ENCODE measurements around the gene IQSEC3.

- TF ChIP-seq, protein P1, sequence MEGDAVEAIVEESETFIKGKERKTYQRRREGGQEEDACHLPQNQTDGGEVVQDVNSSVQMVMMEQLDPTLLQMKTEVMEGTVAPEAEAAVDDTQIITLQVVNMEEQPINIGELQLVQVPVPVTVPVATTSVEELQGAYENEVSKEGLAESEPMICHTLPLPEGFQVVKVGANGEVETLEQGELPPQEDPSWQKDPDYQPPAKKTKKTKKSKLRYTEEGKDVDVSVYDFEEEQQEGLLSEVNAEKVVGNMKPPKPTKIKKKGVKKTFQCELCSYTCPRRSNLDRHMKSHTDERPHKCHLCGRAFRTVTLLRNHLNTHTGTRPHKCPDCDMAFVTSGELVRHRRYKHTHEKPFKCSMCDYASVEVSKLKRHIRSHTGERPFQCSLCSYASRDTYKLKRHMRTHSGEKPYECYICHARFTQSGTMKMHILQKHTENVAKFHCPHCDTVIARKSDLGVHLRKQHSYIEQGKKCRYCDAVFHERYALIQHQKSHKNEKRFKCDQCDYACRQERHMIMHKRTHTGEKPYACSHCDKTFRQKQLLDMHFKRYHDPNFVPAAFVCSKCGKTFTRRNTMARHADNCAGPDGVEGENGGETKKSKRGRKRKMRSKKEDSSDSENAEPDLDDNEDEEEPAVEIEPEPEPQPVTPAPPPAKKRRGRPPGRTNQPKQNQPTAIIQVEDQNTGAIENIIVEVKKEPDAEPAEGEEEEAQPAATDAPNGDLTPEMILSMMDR (IDR thresholded peaks at IDR 0.05; ENCODE audit: borderline replicate concordance, extremely low read depth, low read length, poor library complexity, severe bottlenecking): no peak
- no peak for TF ChIP-seq EZH2 (IDR thresholded peaks at IDR 0.05; ENCODE audit: borderline replicate concordance, low read depth, low read length, severe bottlenecking)
Measured at GRCh38 chr12:201361-201760, 134.8 kb downstream of the IQSEC3 start.

All from DND-41 (cell line).